HG02840 (cell line): ENCODE results near the gene CDH11.

ENCODE experiments used
- ATAC-seq: cut with Tn5 transposase; IDR thresholded peaks from one replicate; pipeline ENCODE4 v1.9.1; 2021; ENCODE audit warnings: mild to moderate bottlenecking, moderate library complexity, moderate number of reproducible peaks; ENCODE audit not compliant: unreplicated experiment, low FRiP score

Gene CDH11

DNA sequence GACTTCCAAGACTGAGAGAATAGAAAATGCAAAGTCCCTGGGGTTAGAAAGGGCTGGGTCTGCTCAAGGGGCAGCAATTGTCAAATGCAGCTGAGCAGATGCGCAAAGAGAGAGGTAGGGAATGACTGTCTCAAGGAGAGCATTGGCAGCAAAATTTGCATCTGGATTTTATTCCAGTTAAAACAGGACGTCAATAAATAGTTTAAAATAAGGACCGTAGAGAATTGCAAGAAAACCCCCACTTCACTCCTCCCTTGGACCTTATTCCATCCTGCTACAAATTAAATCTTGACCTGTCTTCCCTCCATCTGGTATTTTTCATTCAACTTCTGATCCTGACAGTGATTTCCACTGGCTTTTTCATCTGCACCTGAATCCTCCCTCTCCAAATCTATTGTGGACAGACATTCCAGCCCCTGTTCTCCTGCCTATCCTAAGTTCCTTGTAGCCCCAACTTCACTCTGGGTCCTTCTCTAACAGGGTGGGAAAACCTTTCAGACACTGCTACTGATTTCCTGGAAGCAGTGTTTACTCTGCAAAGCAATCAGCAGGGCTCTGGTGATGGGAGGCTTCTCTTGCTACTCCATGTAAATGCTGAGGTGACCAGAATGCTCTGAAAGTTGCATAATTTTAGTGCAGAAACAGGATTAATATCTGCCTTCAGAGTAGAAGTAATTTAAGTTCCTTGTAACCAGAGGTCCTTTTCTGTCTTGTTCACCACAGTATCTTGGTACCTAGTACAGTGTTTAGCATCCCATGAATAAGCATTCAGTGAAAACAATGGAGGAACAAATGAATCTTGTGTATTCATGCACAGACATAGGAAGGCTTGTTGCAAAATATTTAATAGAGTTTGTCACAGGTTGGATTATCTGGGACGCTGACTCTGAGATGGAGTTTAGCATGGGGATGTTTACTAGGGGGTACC, 79.2 kb downstream of the CDH11 start:
- ATAC-seq, result no peak

DNA sequence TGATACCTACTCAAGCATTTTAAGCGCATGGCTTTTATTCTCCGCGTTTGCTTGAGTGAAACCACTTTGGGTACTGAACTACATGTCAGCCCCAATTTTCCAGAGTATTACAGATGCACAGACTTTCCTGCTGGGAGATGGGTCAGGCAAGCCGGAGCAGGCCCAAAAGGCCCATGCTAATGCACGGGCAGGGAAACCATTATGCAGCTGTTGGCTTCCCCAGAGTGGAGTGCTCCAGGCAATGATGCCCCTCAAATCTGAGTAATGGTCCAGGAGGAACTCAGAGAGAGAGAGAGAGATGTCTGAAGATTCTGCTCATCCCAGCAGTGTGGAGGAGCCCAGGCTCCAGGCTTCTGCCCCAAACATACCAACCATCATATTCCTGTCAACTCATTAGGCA, 80.2 kb downstream of the CDH11 start:
- ATAC-seq, result no peak

GRCh38 chr16:65038100-65038499, 83.8 kb downstream of the CDH11 start:
- ATAC-seq, result no peak

GRCh38 chr16:65037556-65037955, 84.3 kb downstream of the CDH11 start:
- ATAC-seq, result no peak

GRCh38 chr16:65034915-65035314, 86.9 kb downstream of the CDH11 start:
- ATAC-seq, result no peak

DNA sequence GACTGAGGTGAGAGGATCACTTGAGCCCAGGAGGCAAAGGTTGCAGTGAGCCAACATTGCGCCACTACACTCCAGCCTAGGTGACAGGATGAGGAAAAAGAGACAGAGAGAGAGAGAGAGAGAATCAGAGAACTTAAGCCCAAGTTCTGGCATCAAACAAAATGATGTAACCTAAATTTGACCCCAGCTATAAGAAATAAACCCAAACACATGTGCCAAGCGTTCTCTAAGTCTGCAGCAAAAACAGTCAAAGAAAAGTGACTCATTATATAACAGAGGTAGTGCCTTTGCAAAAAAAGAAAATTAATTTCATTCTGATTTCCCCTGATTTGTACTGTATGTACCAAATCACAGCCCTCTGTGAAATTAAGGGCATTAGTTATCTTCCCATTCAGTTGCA, 89.5 kb downstream of the CDH11 start:
- ATAC-seq, result no peak

- no peak for ATAC-seq
These were observed 97.1 kb downstream of the CDH11 start for GRCh38 chr16:65024767-65025178.

- ATAC-seq, result no peak
These were observed 98.1 kb downstream of the CDH11 start for GRCh38 chr16:65023802-65024201.

DNA sequence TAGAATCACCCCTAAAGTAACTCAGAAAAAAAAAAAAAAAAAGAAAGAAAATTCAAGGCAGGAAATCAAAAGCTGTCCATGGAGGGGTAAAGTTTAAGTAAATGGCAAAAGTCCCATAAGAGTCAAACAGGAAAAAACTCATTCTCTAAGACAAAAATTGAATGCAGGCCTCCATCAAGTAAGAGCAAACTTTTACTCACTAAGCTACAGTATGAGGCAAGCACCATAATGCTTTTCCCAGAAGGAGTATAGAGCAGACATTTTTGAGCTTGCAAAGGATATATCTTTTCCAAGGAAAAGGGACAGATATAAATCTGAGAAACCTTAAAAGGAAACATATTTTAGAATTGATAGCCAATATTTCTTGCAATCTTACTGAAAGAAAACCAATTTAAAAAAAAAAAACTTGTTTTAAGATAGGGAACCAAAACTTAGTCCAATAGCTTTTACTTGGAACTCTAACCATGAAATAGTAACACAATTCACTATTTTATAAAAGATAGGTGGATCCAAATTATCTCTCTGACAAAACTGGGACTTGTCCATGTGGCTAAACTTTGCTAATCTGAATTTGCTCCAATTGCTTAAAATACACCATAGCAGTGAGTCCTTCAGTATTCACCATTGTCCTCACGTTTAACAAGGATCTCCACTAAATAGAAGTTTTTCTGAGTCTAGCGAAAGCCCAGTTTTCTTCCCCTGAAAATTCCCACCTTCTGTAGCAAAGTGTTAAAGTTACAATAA, 99.8 kb downstream of the CDH11 start:
- no peak for ATAC-seq

DNA sequence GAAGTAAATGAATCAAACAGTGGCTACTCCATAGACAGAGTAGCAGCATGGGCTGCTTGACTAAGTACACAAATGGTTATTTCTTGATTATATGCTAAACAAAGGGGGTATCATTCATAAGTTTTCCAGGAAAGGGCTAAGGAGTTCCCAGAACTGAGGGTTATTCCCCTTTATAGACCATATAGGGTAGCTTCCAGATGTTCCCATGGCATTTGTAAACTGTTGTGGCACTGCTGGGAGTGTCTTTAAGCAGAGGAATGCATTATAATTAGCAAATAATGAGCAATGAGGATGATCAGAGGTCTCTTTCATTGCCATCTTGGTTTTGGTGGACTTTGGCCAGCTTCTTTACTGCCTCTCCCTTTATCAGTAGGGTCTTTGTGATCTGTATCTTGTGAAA, 105.1 kb downstream of the CDH11 start:
- ATAC-seq, result no peak

- ATAC-seq, result no peak
These were observed 106.3 kb downstream of the CDH11 start for GRCh38 chr16:65015599-65015998.

DNA sequence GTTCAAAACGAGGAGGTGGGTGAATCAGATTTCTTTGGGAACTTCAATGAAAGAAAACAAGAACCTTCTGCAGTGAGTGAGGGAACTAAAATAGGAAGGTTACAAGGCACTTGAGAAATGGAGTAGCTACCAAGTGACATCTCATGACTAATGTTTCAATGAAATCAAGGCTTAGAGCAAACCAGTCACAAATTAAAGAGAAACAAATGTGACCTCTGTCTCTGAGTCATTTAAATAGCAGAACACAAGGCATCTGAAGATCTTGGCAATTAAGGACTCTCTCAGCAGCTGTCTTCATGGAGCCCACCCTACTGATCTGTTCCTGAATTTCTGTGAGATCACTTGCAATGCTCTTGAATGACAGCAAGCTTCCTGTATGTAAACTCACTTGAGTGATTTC, 109.5 kb downstream of the CDH11 start:
- ATAC-seq, result no peak

DNA sequence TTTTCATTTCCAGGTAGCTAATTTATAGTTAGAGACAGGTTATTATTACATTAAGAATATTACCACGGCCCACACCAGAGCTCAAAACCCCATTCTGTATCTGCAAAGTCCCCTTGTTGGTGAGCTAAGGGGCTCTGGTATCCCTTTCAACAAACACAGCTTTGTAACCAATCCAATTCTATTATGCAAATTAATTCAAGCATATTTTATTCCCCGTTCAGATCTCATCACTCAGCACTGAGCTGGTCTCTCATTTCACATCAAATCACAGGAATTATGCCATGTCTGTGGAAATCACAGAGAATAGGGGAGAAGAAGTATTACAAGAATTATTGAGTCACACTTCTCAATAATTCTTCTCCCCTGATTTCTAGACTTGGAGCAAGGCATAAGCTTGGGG, 111.7 kb downstream of the CDH11 start:
- no peak for ATAC-seq

DNA sequence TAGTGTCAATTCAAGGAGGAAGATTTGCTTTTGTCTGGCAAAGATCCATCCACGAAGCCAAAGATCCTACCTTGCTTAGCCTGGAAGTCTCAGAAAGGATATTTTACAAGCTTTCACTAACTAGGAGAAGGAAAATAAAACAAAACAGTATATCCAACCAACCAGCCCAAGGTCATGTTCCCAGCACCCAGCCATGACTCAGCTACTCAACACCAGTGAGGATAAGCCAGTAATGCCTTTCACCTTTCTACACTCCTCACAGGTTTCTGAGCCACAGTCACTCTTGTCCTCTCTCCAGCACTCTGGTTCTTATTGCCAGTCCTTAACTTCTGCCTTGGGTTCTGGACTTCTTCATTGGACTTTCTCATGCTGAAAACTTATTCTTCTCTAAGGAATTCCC, 116.2 kb downstream of the CDH11 start:
- no peak for ATAC-seq

GRCh38 chr16:65004570-65004969, 117.3 kb downstream of the CDH11 start:
- no peak for ATAC-seq

DNA sequence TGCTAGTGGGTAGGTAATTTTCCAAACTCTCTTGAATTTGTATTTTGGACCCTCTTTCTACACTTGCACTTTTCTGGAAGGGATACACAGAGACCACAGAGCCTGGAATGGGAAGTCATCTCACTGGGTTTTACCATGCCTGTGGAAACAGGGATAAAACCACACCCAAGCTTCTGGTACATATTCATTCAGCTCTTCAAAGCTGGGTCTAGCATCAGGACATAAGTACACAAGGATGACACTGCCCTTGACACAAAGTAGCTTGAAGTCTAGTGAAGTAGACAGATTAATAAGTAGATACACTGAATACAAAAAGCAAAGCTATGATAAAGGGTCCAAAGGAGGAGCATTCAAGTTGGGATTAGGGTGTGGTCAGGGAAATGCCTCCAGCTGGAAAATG, 118.2 kb downstream of the CDH11 start:
- ATAC-seq, result no peak

GRCh38 chr16:65002265-65002664, 119.6 kb downstream of the CDH11 start:
- ATAC-seq, result no peak

GRCh38 chr16:65000654-65001053, 121.2 kb downstream of the CDH11 start:
- no peak for ATAC-seq

GRCh38 chr16:64997751-64998150, 124.1 kb downstream of the CDH11 start:
- no peak for ATAC-seq

- no peak for ATAC-seq
These were observed 124.7 kb downstream of the CDH11 start for GRCh38 chr16:64997121-64997520.

DNA sequence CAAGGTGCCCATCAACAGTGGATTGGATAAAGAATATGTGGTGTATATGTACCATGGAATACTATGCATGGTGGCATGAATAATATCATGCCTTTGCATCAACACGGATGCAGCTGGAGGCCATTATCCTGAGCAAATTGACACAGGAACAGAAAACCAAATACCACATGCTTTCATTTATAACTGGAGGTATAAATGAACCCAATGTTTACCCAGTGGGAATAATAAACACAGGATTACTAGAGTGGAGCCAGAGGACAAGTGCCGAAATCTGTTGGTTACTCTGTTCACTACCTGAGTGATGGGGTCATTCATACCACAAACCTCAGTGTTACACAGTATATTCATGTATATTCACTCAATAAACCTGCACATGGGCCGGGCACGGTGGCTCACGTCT, 125.2 kb downstream of the CDH11 start:
- ATAC-seq, result no peak

GRCh38 chr16:64993464-64993863, 128.4 kb downstream of the CDH11 start:
- no peak for ATAC-seq
